Measurements from ENCODE around the gene ATP7A.
"Not testable (repeated sequence)": the region's sequence is repeated elsewhere in the genome, so short reads cannot be mapped to it uniquely, and the experiment has no call there.

ATP7A gene

GRCh38 chrX:77899081-77899828 lies 11.2 kb upstream of the ATP7A start, which contains the start of gene COX7B:
Gene COX7B (plus strand): TSS chrX:77899468. CDS start chrX:77899554, 86 bp downstream.
- DNase-seq (ENCODE audit: low read depth): peak; percentile 91
- H3K4me3 ChIP-seq (ENCODE audit: low read length): peak within 1 kb of the TSS; percentile 59
- TF ChIP-seq CTCF (IDR thresholded peaks at IDR 0.05; ENCODE audit: insufficient read depth, low read depth, low read length, missing control alignments): peak; percentile 54

GRCh38 chrX:77900688-77901087 lies 9.8 kb upstream of the ATP7A start:
- peak overlapping the region; percentile 59 for H3K4me3 ChIP-seq (ENCODE audit: low read length)
- TF ChIP-seq CTCF (IDR thresholded peaks at IDR 0.05; ENCODE audit: insufficient read depth, low read depth, low read length, missing control alignments): no peak
- DNase-seq (ENCODE audit: low read depth): peak; percentile 29

GRCh38 chrX:77901506-77901905 lies 9.0 kb upstream of the ATP7A start:
- TF ChIP-seq CTCF (IDR thresholded peaks at IDR 0.05; ENCODE audit: insufficient read depth, low read depth, low read length, missing control alignments): no peak
- DNase-seq (ENCODE audit: low read depth): no peak
- no peak overlapping the region for H3K4me3 ChIP-seq (ENCODE audit: low read length)

GRCh38 chrX:77917294-77917933 lies 6.9 kb downstream of the ATP7A start:
- no peak for DNase-seq (ENCODE audit: low read depth)
- TF ChIP-seq CTCF (IDR thresholded peaks at IDR 0.05; ENCODE audit: insufficient read depth, low read depth, low read length, missing control alignments): no peak
- H3K4me3 ChIP-seq (ENCODE audit: low read length): no peak overlapping the region

GRCh38 chrX:77918568-77918967 lies 8.1 kb downstream of the ATP7A start:
- no peak overlapping the region for H3K4me3 ChIP-seq (ENCODE audit: low read length)
- DNase-seq (ENCODE audit: low read depth): peak; percentile 63
- TF ChIP-seq CTCF (IDR thresholded peaks at IDR 0.05; ENCODE audit: insufficient read depth, low read depth, low read length, missing control alignments): no peak

- DNase-seq (ENCODE audit: low read depth): not testable (repeated sequence)
These were observed 8.9 kb downstream of the ATP7A start for GRCh38 chrX:77919370-77919769.

GRCh38 chrX:77922787-77923186 lies 12.3 kb downstream of the ATP7A start:
- DNase-seq (ENCODE audit: low read depth): no peak
- no peak for TF ChIP-seq CTCF (IDR thresholded peaks at IDR 0.05; ENCODE audit: insufficient read depth, low read depth, low read length, missing control alignments)
- H3K4me3 ChIP-seq (ENCODE audit: low read length): no peak overlapping the region

More at GRCh38 chrX:77919370-77919769, 8.9 kb downstream of the ATP7A start:
- not testable (repeated sequence) for H3K4me3 ChIP-seq (ENCODE audit: low read length)

Data from epithelial cell of esophagus (primary cell).